GM23338 (cell line): Measurements from ENCODE around the gene NEB.

ENCODE experiments used
- CREB1 ChIP-seq: fragments of 250-450 bp; sonication (Bioruptor Pico); IDR thresholded peaks from 2 replicates; pipeline ENCODE4 v1.5.0; 2020; ENCODE audit warnings: low read depth, mild to moderate bottlenecking, moderate library complexity
- EZH2 ChIP-seq: fragments of 200-600 bp; sonication (generic); IDR thresholded peaks from one replicate; pipeline ENCODE4 v1.8.0; 2017; ENCODE audit warnings: antibody characterized with exemption, mild to moderate bottlenecking, low read depth; ENCODE audit not compliant: unreplicated experiment
- EZH2phosphoT487 ChIP-seq: fragments of 200-600 bp; sonication (generic); IDR thresholded peaks from one replicate; pipeline ENCODE4 v1.8.1; 2018; ENCODE audit warnings: antibody characterized with exemption; ENCODE audit not compliant: unreplicated experiment
- JUNB ChIP-seq: IDR thresholded peaks from one replicate; pipeline ENCODE4 v1.6.1; 2016; ENCODE audit warnings: antibody characterized with exemption; ENCODE audit not compliant: unreplicated experiment
- NANOG ChIP-seq: IDR thresholded peaks from 2 replicates; pipeline ENCODE4 v1.6.1; 2016; ENCODE audit warnings: antibody characterized with exemption, borderline replicate concordance
- POLR2AphosphoS5 ChIP-seq: IDR thresholded peaks from 2 replicates; pipeline ENCODE4 v1.6.1; 2016; ENCODE audit warnings: antibody characterized with exemption, low read depth
- STAT1 ChIP-seq: IDR thresholded peaks from one replicate; pipeline ENCODE4 v1.6.1; 2016; ENCODE audit warnings: antibody characterized with exemption; ENCODE audit not compliant: unreplicated experiment
- ZNF114 ChIP-seq: fragments of 250-450 bp; sonication (Bioruptor Pico); IDR thresholded peaks from 2 replicates; pipeline ENCODE4 v1.5.0; 2020; ENCODE audit warnings: mild to moderate bottlenecking, moderate library complexity
- TF ChIP-seq, protein P1 (sequence below), 2 experiments: fragments of 200-600 bp in 1 of 2; sonication (generic) in 1 of 2; conservative IDR thresholded peaks; 2 replicates each; pipeline versions ENCODE4 v1.5.1 to v1.6.1; 2016 to 2017; ENCODE audit warnings: antibody characterized with exemption in 2 of 2, low read depth in 2 of 2, mild to moderate bottlenecking in 2 of 2, moderate library complexity in 1 of 2
- TF ChIP-seq, protein P2 (sequence below): IDR thresholded peaks from one replicate; pipeline ENCODE4 v1.6.1; 2018; ENCODE audit warnings: antibody characterized with exemption; ENCODE audit not compliant: unreplicated experiment
- TF ChIP-seq, protein P3 (sequence below): fragments of 250-450 bp; sonication (Bioruptor Pico); IDR thresholded peaks from 2 replicates; pipeline ENCODE4 v1.5.0; 2020; ENCODE audit warnings: mild to moderate bottlenecking, moderate library complexity
- TF ChIP-seq, protein P4 (sequence below): IDR thresholded peaks from 2 replicates; pipeline ENCODE4 v1.6.1; 2016; ENCODE audit warnings: antibody characterized with exemption

DNA sequence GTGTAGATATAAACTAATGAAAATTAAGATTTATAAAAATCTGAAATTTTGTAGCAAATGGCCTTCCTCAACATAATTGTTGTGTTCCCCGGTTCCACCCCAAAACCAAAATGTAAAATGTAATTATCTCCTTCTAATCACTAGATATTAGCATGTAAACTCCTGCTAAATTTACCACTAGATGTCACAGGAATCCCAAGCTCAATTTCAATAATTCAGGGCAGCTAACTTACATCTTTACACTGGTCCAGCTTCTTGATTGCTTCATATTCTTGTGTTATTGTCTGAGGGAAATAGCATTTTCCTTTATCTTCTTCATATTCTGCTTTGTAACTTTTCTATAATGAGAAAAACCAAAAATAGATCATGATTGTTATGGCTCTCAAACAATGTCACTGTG, 42.6 kb downstream of the NEB start:
- TF ChIP-seq, protein P1, sequence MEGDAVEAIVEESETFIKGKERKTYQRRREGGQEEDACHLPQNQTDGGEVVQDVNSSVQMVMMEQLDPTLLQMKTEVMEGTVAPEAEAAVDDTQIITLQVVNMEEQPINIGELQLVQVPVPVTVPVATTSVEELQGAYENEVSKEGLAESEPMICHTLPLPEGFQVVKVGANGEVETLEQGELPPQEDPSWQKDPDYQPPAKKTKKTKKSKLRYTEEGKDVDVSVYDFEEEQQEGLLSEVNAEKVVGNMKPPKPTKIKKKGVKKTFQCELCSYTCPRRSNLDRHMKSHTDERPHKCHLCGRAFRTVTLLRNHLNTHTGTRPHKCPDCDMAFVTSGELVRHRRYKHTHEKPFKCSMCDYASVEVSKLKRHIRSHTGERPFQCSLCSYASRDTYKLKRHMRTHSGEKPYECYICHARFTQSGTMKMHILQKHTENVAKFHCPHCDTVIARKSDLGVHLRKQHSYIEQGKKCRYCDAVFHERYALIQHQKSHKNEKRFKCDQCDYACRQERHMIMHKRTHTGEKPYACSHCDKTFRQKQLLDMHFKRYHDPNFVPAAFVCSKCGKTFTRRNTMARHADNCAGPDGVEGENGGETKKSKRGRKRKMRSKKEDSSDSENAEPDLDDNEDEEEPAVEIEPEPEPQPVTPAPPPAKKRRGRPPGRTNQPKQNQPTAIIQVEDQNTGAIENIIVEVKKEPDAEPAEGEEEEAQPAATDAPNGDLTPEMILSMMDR (conservative IDR thresholded peaks at IDR 0.05; ENCODE audit: low read depth in 2 of 2), result no peak; a peak in 1 of 4 replicates
- TF ChIP-seq EZH2phosphoT487 (no peak), POLR2AphosphoS5 (no peak), EZH2 (no peak), NANOG (no peak), STAT1 (no peak), CREB1 (CRISPR knock-in tag) (no peak), JUNB (no peak), ZNF114 (CRISPR knock-in tag) (no peak)
- TF ChIP-seq, protein P2, sequence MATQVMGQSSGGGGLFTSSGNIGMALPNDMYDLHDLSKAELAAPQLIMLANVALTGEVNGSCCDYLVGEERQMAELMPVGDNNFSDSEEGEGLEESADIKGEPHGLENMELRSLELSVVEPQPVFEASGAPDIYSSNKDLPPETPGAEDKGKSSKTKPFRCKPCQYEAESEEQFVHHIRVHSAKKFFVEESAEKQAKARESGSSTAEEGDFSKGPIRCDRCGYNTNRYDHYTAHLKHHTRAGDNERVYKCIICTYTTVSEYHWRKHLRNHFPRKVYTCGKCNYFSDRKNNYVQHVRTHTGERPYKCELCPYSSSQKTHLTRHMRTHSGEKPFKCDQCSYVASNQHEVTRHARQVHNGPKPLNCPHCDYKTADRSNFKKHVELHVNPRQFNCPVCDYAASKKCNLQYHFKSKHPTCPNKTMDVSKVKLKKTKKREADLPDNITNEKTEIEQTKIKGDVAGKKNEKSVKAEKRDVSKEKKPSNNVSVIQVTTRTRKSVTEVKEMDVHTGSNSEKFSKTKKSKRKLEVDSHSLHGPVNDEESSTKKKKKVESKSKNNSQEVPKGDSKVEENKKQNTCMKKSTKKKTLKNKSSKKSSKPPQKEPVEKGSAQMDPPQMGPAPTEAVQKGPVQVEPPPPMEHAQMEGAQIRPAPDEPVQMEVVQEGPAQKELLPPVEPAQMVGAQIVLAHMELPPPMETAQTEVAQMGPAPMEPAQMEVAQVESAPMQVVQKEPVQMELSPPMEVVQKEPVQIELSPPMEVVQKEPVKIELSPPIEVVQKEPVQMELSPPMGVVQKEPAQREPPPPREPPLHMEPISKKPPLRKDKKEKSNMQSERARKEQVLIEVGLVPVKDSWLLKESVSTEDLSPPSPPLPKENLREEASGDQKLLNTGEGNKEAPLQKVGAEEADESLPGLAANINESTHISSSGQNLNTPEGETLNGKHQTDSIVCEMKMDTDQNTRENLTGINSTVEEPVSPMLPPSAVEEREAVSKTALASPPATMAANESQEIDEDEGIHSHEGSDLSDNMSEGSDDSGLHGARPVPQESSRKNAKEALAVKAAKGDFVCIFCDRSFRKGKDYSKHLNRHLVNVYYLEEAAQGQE, result no peak
- TF ChIP-seq, protein P3, sequence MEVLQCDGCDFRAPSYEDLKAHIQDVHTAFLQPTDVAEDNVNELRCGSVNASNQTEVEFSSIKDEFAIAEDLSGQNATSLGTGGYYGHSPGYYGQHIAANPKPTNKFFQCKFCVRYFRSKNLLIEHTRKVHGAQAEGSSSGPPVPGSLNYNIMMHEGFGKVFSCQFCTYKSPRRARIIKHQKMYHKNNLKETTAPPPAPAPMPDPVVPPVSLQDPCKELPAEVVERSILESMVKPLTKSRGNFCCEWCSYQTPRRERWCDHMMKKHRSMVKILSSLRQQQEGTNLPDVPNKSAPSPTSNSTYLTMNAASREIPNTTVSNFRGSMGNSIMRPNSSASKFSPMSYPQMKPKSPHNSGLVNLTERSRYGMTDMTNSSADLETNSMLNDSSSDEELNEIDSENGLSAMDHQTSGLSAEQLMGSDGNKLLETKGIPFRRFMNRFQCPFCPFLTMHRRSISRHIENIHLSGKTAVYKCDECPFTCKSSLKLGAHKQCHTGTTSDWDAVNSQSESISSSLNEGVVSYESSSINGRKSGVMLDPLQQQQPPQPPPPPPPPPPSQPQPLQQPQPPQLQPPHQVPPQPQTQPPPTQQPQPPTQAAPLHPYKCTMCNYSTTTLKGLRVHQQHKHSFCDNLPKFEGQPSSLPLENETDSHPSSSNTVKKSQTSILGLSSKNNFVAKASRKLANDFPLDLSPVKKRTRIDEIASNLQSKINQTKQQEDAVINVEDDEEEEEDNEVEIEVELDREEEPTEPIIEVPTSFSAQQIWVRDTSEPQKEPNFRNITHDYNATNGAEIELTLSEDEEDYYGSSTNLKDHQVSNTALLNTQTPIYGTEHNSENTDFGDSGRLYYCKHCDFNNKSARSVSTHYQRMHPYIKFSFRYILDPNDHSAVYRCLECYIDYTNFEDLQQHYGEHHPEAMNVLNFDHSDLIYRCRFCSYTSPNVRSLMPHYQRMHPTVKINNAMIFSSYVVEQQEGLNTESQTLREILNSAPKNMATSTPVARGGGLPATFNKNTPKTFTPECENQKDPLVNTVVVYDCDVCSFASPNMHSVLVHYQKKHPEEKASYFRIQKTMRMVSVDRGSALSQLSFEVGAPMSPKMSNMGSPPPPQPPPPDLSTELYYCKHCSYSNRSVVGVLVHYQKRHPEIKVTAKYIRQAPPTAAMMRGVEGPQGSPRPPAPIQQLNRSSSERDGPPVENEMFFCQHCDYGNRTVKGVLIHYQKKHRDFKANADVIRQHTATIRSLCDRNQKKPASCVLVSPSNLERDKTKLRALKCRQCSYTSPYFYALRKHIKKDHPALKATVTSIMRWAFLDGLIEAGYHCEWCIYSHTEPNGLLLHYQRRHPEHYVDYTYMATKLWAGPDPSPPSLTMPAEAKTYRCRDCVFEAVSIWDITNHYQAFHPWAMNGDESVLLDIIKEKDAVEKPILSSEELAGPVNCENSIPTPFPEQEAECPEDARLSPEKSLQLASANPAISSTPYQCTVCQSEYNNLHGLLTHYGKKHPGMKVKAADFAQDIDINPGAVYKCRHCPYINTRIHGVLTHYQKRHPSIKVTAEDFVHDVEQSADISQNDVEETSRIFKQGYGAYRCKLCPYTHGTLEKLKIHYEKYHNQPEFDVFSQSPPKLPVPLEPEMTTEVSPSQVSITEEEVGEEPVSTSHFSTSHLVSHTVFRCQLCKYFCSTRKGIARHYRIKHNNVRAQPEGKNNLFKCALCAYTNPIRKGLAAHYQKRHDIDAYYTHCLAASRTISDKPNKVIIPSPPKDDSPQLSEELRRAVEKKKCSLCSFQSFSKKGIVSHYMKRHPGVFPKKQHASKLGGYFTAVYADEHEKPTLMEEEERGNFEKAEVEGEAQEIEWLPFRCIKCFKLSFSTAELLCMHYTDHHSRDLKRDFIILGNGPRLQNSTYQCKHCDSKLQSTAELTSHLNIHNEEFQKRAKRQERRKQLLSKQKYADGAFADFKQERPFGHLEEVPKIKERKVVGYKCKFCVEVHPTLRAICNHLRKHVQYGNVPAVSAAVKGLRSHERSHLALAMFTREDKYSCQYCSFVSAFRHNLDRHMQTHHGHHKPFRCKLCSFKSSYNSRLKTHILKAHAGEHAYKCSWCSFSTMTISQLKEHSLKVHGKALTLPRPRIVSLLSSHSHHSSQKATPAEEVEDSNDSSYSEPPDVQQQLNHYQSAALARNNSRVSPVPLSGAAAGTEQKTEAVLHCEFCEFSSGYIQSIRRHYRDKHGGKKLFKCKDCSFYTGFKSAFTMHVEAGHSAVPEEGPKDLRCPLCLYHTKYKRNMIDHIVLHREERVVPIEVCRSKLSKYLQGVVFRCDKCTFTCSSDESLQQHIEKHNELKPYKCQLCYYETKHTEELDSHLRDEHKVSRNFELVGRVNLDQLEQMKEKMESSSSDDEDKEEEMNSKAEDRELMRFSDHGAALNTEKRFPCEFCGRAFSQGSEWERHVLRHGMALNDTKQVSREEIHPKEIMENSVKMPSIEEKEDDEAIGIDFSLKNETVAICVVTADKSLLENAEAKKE, result no peak
- TF ChIP-seq, protein P4, sequence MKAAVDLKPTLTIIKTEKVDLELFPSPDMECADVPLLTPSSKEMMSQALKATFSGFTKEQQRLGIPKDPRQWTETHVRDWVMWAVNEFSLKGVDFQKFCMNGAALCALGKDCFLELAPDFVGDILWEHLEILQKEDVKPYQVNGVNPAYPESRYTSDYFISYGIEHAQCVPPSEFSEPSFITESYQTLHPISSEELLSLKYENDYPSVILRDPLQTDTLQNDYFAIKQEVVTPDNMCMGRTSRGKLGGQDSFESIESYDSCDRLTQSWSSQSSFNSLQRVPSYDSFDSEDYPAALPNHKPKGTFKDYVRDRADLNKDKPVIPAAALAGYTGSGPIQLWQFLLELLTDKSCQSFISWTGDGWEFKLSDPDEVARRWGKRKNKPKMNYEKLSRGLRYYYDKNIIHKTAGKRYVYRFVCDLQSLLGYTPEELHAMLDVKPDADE, result no peak
